Fibroblast of skin of back (primary cell): ENCODE data around the gene TMEM63B.

Experiments used
- DNase-seq: peaks from one replicate; pipeline ENCODE4 v3.0.0-alpha.2; 2013

The TMEM63B gene

DNA sequence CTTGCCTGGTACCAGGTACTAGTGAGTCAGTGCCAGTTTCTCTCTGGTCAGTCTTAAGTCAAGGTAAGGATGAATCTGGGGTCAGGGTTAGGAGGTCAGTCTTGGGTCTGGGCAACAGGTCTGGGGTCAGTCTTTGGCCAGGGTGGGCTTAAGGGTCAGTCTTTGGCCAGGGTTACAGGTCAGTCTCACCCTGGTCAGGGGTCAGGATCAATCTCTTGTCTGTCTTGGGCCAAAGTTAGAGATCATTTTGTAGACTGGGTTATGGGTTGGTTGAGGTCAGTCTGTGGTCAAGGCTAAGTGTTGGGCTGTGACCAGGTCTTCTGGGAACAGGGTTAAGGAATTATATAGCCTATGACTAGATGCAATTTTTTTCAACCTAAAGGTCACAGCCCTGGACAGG, 18.5 kb downstream of the TMEM63B start:
- DNase-seq = no peak

DNA sequence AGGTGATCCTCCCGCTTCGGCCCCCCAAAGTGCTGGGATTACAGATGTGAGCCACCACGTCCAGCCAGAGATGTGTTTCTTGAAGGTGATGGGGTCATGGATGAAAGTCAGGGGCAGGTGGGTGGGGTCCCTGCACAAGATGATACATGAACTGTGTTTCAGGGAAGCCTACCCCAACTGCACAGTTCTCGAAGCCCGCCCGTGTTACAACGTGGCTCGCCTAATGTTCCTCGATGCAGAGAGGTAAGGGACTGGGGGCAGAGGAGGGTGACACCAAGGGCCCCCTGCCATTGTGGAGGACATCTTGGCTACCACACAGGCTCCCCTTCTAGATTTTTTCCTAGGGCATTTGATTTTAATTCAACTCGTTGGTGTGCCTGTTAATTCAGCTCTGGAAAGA, 19.3 kb downstream of the TMEM63B start:
- no peak for DNase-seq

DNA sequence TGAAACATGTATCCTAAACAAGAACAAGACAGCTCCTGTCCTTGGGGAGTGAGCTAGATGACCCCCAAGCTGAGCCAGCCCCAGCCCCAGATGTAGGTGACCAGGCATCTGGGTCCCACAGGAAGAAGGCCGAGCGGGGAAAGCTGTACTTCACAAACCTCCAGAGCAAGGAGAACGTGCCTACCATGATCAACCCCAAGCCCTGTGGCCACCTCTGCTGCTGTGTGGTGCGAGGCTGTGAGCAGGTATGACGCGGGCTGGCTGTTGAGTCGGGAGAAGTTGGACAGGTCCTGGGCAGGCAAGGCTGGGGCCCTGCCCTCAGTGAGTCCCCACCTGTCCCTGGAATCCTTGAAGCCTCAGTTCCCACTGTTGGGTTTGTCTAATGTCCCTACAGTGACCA, 19.9 kb downstream of the TMEM63B start:
- DNase-seq = no peak

DNA sequence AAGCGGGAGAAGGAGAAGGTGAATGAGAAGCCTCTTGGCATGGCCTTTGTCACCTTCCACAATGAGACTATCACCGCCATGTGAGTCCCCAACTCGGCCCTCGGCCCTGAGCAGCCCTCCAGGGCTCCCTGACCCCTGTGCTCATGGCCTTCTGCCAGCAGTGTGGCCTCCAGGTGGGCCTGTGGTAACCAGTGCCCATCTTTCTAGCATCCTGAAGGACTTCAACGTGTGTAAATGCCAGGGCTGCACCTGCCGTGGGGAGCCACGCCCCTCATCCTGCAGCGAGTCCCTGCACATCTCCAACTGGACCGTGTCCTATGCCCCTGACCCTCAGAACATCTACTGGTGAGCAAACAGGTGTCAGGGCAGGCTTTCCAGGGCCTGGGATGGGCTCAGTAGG, 21.0 kb downstream of the TMEM63B start:
- DNase-seq = no peak

DNA sequence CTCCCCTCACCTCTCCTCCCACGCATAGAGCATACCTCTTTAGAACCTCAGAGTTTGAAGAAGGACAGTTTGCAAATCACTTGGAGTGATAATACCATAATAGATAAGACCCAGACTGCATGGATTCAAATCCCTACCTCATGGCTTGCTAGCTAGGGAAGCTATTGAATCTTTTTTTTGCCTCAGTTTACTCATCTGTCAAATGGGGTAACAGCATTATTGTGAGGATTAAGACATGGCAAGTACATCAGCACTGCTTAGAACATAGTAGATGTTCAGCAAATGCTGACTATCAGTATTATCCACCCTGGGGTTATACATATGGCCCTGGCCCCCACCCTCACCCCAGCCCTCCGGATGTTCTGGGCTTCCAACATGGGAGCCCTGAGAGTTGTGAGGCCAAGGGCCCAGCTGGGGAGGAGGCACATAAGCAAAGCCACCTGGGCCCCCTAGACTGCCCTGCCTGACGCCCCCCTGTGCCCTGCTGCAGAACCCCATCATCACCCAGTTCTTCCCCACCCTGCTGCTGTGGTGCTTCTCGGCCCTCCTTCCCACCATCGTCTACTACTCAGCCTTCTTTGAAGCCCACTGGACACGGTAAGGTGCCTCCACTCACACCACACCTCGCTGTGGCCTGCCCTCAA, 22.1 kb downstream of the TMEM63B start:
- no peak for DNase-seq

- no peak for DNase-seq
These were observed 23.1 kb downstream of the TMEM63B start for GRCh38 chr6:44150317-44150917.

DNA sequence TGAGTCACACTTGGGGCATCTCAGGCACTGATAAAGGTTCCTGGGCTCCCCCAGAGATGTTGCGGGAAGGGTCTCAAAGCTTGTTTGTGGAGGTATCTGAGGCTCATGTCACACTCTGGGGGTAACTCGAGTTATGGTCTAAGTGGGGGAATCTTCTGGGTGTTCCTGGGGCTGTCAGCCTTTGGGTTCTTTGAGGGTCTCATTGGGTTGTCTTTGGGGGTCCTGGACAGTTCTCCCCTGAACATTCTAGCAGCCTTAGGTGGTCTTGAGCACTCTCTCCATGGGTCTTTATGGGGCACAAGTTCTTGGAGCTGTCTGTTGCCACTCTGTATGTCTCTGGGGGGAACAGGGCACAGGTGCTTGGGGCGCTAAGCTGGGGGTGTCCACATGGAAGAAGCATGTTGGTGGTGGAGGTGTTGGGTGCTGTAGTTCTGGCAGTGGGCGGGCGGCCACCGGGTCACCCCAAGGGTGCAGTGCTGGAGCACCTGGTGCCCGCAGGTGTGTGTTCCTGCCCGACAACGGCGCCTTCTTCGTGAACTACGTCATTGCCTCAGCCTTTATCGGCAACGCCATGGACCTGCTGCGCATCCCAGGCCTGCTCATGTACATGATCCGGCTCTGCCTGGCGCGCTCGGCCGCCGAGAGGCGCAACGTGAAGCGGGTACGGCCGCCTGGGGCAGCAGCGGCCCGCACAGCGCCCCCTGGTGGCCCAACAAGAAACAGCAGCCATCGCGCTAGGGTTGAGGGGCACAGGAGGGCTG, 24.2 kb downstream of the TMEM63B start:
- DNase-seq = peak; percentile 56

DNA sequence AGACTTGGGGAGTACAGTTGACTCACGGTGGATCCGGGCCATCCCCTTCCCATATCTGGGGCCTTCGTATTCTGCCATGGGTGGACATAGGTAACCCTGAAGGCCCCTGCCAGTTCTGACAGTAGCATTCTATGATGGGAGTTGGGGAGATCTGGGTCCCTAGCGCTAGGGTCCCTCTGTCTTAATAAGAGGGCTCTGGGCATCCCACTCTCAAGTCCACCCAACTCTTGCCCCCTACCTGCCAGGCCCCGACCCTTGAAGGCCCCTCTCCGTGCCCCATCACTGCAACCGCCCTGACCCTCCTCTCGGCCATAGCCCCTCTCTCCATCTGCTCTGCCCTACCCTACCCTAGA, 24.7 kb downstream of the TMEM63B start:
- DNase-seq = no peak

DNA sequence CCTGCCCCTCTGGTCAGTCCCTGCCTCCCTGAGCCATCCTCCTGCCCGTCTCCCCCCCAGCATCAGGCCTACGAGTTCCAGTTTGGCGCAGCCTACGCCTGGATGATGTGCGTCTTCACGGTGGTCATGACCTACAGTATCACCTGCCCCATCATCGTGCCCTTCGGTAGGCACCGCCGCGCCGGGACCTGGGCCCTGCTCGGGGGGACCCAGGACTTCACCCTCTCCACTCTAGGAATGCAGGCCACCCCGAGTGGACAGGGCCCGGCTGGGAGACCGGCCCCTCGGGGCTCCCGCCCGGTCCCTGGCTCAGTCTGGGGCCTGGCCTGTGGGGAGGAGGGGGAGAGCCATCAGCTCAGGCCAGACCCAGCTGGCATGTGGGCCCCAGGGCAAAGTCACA, 25.2 kb downstream of the TMEM63B start:
- no peak for DNase-seq

- DNase-seq = no peak
These were observed 26.7 kb downstream of the TMEM63B start for GRCh38 chr6:44154067-44154466.

- DNase-seq = no peak
These were observed 29.3 kb downstream of the TMEM63B start for GRCh38 chr6:44156494-44157151.

GRCh38 chr6:44157152-44157521, 29.8 kb downstream of the TMEM63B start:
- no peak for DNase-seq

GRCh38 chr6:44158770-44159228, 31.4 kb downstream of the TMEM63B start, which contains the start of gene CAPN11:
TSS of gene CAPN11 (plus strand) at chr6:44158820. CDS start at chr6:44158849, 29 bp downstream.
- DNase-seq = no peak

GRCh38 chr6:44161997-44162338, 34.6 kb downstream of the TMEM63B start:
- DNase-seq = peak; percentile 57

DNA sequence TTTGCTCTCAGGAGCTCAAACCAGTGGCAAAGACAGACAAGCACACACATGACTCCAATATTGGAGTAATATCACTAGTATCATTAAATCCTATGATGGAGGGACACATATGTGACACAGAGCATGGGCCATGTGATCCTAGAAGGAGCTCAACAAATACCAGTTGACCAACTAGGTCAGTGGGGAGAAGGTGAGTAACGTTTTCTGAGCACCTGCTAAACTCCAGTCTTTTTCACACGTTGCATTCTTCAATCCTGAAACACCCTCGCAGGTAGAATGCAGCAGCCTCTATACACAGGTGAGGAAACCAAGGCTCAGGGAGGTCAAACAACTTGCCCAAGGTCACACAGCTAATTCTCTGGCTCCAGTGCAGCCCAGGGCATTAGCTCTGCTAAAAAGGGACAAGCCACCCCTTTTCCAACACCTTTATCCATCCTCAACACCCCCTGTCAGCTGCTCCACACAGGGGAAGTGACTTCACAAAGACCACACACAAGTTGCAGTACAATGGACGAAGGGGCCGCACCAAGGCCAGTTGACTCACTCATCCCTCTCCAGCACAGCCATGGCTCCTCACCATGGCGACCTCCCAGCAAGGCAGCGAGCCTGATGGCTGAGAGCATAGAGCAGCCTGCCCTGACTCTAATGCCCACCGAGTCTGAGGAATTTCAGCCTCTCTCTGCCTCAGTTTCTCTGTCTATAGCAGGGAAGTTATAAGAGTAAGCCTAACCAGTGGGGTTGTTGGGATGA, 35.7 kb downstream of the TMEM63B start:
- DNase-seq = no peak

GRCh38 chr6:44166116-44166515, 38.8 kb downstream of the TMEM63B start:
- DNase-seq = no peak

- DNase-seq = no peak
These were observed 39.3 kb downstream of the TMEM63B start for GRCh38 chr6:44166591-44167184.

DNA sequence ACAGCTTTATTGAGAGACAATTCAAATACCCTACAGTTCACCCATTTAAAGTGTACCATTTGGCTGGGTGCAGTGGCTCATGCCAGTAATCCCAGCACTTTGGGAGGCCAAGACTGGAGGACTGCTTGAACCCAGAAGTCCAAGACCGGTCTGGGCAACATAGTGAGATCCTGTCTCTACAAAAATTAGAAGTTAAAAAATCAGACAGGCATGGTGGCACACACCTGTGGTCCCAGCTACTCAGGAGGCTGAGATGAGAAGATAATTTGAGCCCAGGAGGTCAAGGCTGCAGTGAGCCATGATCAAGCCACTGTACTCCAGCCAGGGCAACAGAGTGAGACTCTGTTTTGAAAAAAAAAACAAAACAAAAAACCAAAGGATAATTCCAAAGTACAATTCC, 40.2 kb downstream of the TMEM63B start:
- DNase-seq = no peak

DNA sequence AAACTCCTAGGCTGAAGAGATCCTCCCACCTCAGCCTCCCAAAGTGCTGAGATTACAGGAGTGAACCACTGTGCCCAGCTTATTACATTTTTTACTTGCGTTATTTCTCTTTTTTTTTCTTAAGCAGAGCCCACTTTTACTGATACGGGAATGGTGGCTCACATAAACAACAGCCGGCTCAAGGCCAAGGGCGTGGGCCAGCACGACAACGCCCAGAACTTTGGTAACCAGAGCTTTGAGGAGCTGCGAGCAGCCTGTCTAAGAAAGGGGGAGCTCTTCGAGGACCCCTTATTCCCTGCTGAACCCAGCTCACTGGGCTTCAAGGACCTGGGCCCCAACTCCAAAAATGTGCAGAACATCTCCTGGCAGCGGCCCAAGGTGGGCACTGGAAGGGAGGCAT, 41.8 kb downstream of the TMEM63B start:
- DNase-seq = no peak

DNA sequence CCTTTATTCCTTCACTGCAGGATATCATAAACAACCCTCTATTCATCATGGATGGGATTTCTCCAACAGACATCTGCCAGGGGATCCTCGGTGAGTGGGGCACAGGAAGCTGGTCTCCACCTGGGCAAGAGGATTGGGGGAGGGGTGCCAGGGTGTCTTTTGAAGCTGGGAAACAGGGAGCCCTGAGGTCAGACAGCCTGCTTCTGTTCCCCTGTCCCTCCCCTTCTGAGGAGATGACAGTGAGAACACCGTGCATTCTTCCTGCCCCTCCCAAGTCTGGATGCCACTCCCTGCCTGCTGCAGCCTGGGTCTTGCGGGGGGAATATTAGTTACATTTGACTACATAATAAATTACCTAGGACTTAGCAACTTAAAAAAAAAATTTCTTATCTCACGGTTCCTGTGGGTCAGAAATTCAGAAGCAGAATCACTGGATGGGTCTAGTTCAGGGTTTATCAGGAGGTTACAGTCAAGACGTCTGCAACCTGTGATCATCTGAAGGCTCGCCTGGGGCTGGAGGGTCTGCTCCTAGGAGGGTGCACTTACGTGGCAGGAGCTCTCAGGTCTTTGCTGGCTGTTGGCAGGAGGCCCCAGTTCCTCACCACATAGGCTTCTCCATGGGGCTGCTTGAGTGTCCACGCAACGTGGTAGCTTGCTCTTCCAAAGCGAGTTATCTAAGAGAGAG, 42.7 kb downstream of the TMEM63B start:
- no peak for DNase-seq

DNA sequence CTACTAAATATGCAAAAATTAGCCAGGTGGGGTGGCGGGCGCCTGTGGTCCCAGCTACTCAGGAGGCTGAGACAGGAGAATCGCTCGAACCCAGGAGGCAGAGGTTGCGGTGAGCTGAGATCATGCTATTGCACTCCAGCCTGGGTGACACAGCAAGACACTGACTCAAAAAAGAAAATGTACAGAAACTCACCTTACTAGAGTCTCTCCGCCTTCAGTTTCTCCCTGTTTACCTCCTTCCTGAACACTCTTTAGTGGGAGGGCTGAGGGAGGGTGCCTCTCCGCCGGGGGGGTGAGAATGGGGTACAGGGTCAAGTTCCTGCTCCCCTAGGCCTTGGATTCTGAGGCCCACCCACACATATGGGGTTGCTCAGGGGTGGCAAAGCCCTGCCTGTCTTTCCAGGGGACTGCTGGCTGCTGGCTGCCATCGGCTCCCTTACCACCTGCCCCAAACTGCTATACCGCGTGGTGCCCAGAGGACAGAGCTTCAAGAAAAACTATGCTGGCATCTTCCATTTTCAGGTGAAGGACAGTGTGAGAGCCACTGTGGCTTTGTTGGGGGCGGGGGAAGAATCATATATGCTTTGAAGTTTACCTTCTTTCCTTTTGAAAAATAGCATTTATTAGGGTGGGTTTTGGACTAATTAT, 44.7 kb downstream of the TMEM63B start:
- no peak for DNase-seq
